ENCODE data around the gene OR6C4. TPM values are rescaled to one million over a fixed set of nuclear protein-coding genes. Genes with fewer than 3 reads are reported as not detected.
"Not testable (repeated sequence)": the region's sequence is repeated elsewhere in the genome, so short reads cannot be mapped to it uniquely, and the experiment has no call there.

OR6C4 gene
- total RNA-seq = not detected in 2 replicates

GRCh38 chr12:55549302-55549701 is at the start of gene OR6C4:
Gene OR6C4 (plus strand): TSS chr12:55549602. CDS start chr12:55551227, 1,625 bp downstream.
- no peak within 1 kb of the TSS for H3K27ac Mint-ChIP-seq
- H3K9me3 Mint-ChIP-seq = no peaks in the 10 kb centered on the region
- H3K4me3 Mint-ChIP-seq = no peak within 1 kb of the TSS
- intact Hi-C loops (cut with micrococcal nuclease) = no loop called here
- H3K27me3 Mint-ChIP-seq = peaks cover 6% of the 10 kb centered on the region
- no peaks in the 10 kb centered on the region for H3K36me3 Mint-ChIP-seq (ENCODE audit: low read depth)
- no peaks in the 10 kb centered on the region for H3K4me1 Mint-ChIP-seq
- DNase-seq = no peak

GRCh38 chr12:55499810-55500252 is 49.6 kb upstream of the OR6C4 start:
- Mint-ChIP-seq H3K27ac (no peak overlapping the region), H3K4me3 (no peak overlapping the region)

GRCh38 chr12:55501601-55502000 is 47.8 kb upstream of the OR6C4 start:
- intact Hi-C loops (cut with micrococcal nuclease) = no loop called here
- Mint-ChIP-seq H3K27ac (no peak overlapping the region), H3K4me1 (no peaks in the 10 kb centered on the region), H3K9me3 (no peaks in the 10 kb centered on the region), H3K36me3 (ENCODE audit: low read depth) (no peaks in the 10 kb centered on the region), H3K4me3 (no peak overlapping the region), H3K27me3 (no peaks in the 10 kb centered on the region)
- DNase-seq = no peak

More at GRCh38 chr12:55499810-55500252, 49.6 kb upstream of the OR6C4 start:
- no peaks in the 10 kb centered on the region for H3K36me3 Mint-ChIP-seq (ENCODE audit: low read depth)
- no peaks in the 10 kb centered on the region for H3K27me3 Mint-ChIP-seq
- H3K4me1 Mint-ChIP-seq = no peaks in the 10 kb centered on the region
- DNase-seq = no peak
- H3K9me3 Mint-ChIP-seq = no peaks in the 10 kb centered on the region
- intact Hi-C loops (cut with micrococcal nuclease) = no loop called here

GRCh38 chr12:55515696-55516095 is 33.7 kb upstream of the OR6C4 start:
- no peaks in the 10 kb centered on the region for H3K4me1 Mint-ChIP-seq
- no peaks in the 10 kb centered on the region for H3K9me3 Mint-ChIP-seq
- no peak overlapping the region for H3K4me3 Mint-ChIP-seq
- no peaks in the 10 kb centered on the region for H3K36me3 Mint-ChIP-seq (ENCODE audit: low read depth)
- intact Hi-C loops (cut with micrococcal nuclease) = no loop called here
- no peak for DNase-seq
- H3K27ac Mint-ChIP-seq = no peak overlapping the region
- no peaks in the 10 kb centered on the region for H3K27me3 Mint-ChIP-seq

- Mint-ChIP-seq H3K9me3 (no peaks in the 10 kb centered on the region), H3K27ac (no peak overlapping the region), H3K36me3 (ENCODE audit: low read depth) (no peaks in the 10 kb centered on the region), H3K4me3 (no peak overlapping the region), H3K4me1 (no peaks in the 10 kb centered on the region), H3K27me3 (no peaks in the 10 kb centered on the region)
- intact Hi-C loops (cut with micrococcal nuclease) = no loop called here
- DNase-seq = no peak
Observed at GRCh38 chr12:55516391-55516790, 33.0 kb upstream of the OR6C4 start.

GRCh38 chr12:55548235-55548634 is 1.2 kb upstream of the OR6C4 start:
- intact Hi-C loops (cut with micrococcal nuclease); H3K4me3 Mint-ChIP-seq; H3K27me3 Mint-ChIP-seq; H3K27ac Mint-ChIP-seq; DNase-seq; H3K4me1 Mint-ChIP-seq; H3K9me3 Mint-ChIP-seq; H3K36me3 Mint-ChIP-seq (ENCODE audit: low read depth): not testable (repeated sequence)

- Mint-ChIP-seq H3K4me1 (no peaks in the 10 kb centered on the region), H3K27ac (no peak overlapping the region), H3K4me3 (no peak overlapping the region), H3K9me3 (no peaks in the 10 kb centered on the region), H3K27me3 (peaks cover 4% of the 10 kb centered on the region), H3K36me3 (ENCODE audit: low read depth) (no peaks in the 10 kb centered on the region)
- no peak for DNase-seq
- intact Hi-C loops (cut with micrococcal nuclease) = no loop called here
Observed at GRCh38 chr12:55548756-55549155, 646 bp upstream of the OR6C4 start.

- no peaks in the 10 kb centered on the region for H3K36me3 Mint-ChIP-seq (ENCODE audit: low read depth)
- no peak for DNase-seq
- intact Hi-C loops (cut with micrococcal nuclease) = no loop called here
- H3K4me1 Mint-ChIP-seq = no peaks in the 10 kb centered on the region
- peaks cover 7% of the 10 kb centered on the region for H3K9me3 Mint-ChIP-seq
- no peak overlapping the region for H3K4me3 Mint-ChIP-seq
- peaks cover 6% of the 10 kb centered on the region for H3K27me3 Mint-ChIP-seq
- no peak overlapping the region for H3K27ac Mint-ChIP-seq
Observed at GRCh38 chr12:55554296-55554695, 4.9 kb downstream of the OR6C4 start.

- H3K4me3 Mint-ChIP-seq; H3K27me3 Mint-ChIP-seq; H3K27ac Mint-ChIP-seq; intact Hi-C loops (cut with micrococcal nuclease); H3K36me3 Mint-ChIP-seq (ENCODE audit: low read depth); H3K4me1 Mint-ChIP-seq; DNase-seq: not testable (repeated sequence)
- peaks cover 18% of the 10 kb centered on the region for H3K9me3 Mint-ChIP-seq
Observed at GRCh38 chr12:55570060-55570459, 20.7 kb downstream of the OR6C4 start.

GRCh38 chr12:55570689-55571088 is 21.3 kb downstream of the OR6C4 start:
- DNase-seq; H3K36me3 Mint-ChIP-seq (ENCODE audit: low read depth); H3K27me3 Mint-ChIP-seq; H3K27ac Mint-ChIP-seq; H3K4me1 Mint-ChIP-seq; intact Hi-C loops (cut with micrococcal nuclease); H3K4me3 Mint-ChIP-seq: not testable (repeated sequence)
- H3K9me3 Mint-ChIP-seq = peaks cover 18% of the 10 kb centered on the region

- DNase-seq = no peak
- H3K4me1 Mint-ChIP-seq = no peaks in the 10 kb centered on the region
- H3K9me3 Mint-ChIP-seq = peaks cover 22% of the 10 kb centered on the region
- H3K36me3 Mint-ChIP-seq (ENCODE audit: low read depth) = no peaks in the 10 kb centered on the region
- no peak within 1 kb of the TSS for H3K27ac Mint-ChIP-seq
- H3K27me3 Mint-ChIP-seq = peaks cover 3% of the 10 kb centered on the region
- no peak within 1 kb of the TSS for H3K4me3 Mint-ChIP-seq
- intact Hi-C loops (cut with micrococcal nuclease) = no loop called here
Observed at GRCh38 chr12:55572168-55572567, 22.8 kb downstream of the OR6C4 start, which contains the start of gene OR2AP1. Gene OR2AP1 (plus strand): TSS chr12:55572468. CDS start chr12:55574415, 1,947 bp downstream.

GRCh38 chr12:55582066-55582465 is 32.7 kb downstream of the OR6C4 start:
- Mint-ChIP-seq H3K27me3 (peaks cover 2% of the 10 kb centered on the region), H3K27ac (no peak overlapping the region), H3K4me1 (no peaks in the 10 kb centered on the region), H3K9me3 (peaks cover 5% of the 10 kb centered on the region), H3K36me3 (ENCODE audit: low read depth) (no peaks in the 10 kb centered on the region), H3K4me3 (no peak overlapping the region)
- intact Hi-C loops (cut with micrococcal nuclease) = no loop called here
- no peak for DNase-seq

GRCh38 chr12:55585817-55586216 is 36.4 kb downstream of the OR6C4 start:
- Mint-ChIP-seq H3K27ac (no peak overlapping the region), H3K9me3 (peaks cover 9% of the 10 kb centered on the region), H3K4me1 (no peaks in the 10 kb centered on the region), H3K36me3 (ENCODE audit: low read depth) (no peaks in the 10 kb centered on the region), H3K4me3 (no peak overlapping the region), H3K27me3 (peaks cover 4% of the 10 kb centered on the region)
- DNase-seq = no peak
- intact Hi-C loops (cut with micrococcal nuclease) = no loop called here

- H3K27me3 Mint-ChIP-seq; H3K9me3 Mint-ChIP-seq; H3K36me3 Mint-ChIP-seq (ENCODE audit: low read depth); H3K4me1 Mint-ChIP-seq; DNase-seq; intact Hi-C loops (cut with micrococcal nuclease); H3K27ac Mint-ChIP-seq; H3K4me3 Mint-ChIP-seq: not testable (repeated sequence)
Observed at GRCh38 chr12:55590152-55590551, 40.8 kb downstream of the OR6C4 start.
